ENCODE measurements around the gene C13orf42. TPM values are rescaled to one million over a fixed set of nuclear protein-coding genes. Genes with fewer than 3 reads are reported as not detected.

Gene C13orf42
- total RNA-seq, 5 donors from 2014 or later (not counting 1 experiment from before 2014, with no cell fraction given): not detected

DNA sequence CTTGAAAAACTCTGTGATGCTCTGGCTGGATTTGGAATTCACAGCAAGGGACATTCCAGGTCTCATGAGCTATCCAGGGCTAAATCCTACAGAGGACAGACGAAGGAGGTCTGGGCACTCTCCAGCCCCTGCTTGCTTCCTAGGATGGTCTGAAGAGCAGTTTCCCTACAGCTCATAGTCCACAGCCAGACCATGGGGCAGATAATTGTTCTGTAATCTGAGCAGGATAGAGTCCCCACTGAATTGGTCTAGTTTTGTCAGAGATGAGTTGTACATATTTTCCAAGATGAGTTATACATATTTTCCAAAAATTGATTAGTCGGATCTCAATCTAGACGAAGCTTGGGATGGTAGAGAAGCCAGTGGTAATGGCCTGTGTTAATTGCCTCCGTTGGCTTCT is 75.6 kb downstream of the C13orf42 start:
- ATAC-seq (replicated peaks in 1 of 4) (no peak), DNase-seq (no peak)
- POLR2A ChIA-PET: interaction anchor here in 1 of 2 donors (0.5 kb wide), 1 partner anchor 11 kb away, joined by 3 read pairs; no protein-coding TSS in a partner anchor
- Histone ChIP-seq H3K36me3 (ENCODE audit: control insufficient read depth in 2 of 2, extremely low read depth in 1 of 2, insufficient read depth in 1 of 2, low read length in 1 of 2) (no peaks in the 10 kb centered on the region), H3K9me3 (no peaks in the 10 kb centered on the region), H3K4me3 (ENCODE audit: control insufficient read depth in 1 of 2, extremely low read depth in 1 of 2, low read length in 1 of 2) (no peak overlapping the region), H3K27me3 (replicated peaks in 1 of 2; ENCODE audit: control insufficient read depth in 2 of 2, extremely low read depth in 1 of 2, insufficient read depth in 2 of 2, low read length in 1 of 2) (peaks cover 0 to 2% of the 10 kb centered on the region in 2 experiments), H3K4me1 (ENCODE audit: control insufficient read depth in 1 of 2, extremely low read depth in 1 of 2, insufficient read depth in 2 of 2, low read length in 2 of 2) (no peaks in the 10 kb centered on the region), H3K27ac (ENCODE audit: low read length) (no peak overlapping the region)
- no peak overlapping the region for H3K4me3 Mint-ChIP-seq
- WGBS (ENCODE audit: insufficient coverage): 60% methylated on average over 1 of the region's 4 CpGs
- no peak overlapping the region for H3K27ac Mint-ChIP-seq
- no peaks in the 10 kb centered on the region for H3K27me3 Mint-ChIP-seq
- CTCF ChIA-PET: no interaction called here
- H3K9me3 Mint-ChIP-seq: no peaks in the 10 kb centered on the region
- H3K4me1 Mint-ChIP-seq: peaks cover 0 to 8% (median 0%) of the 10 kb centered on the region in 3 donors
- H3K36me3 Mint-ChIP-seq: no peaks in the 10 kb centered on the region

DNA sequence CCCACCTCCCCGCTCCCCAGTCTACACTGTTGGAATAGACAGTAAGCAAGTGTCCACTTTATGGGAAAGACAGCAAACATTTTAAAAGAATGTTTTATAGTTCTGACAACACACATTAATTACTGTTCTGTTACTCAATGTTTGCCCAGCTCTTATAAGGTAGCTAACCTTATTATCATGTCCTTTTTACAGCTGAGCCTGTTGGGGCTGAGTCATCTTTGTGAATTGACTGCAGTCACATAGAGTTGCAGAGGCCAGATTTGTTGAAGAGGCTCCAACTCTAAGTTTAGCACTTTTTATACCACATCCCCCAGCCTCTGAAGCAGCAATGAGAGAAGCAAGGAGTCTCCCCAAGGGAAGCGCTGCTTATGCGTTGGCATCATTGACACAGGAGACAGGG is 76.2 kb downstream of the C13orf42 start:
- Mint-ChIP-seq H3K27ac (no peak overlapping the region), H3K4me1 (peaks cover 0 to 8% (median 0%) of the 10 kb centered on the region in 3 donors), H3K27me3 (no peaks in the 10 kb centered on the region), H3K4me3 (no peak overlapping the region), H3K9me3 (no peaks in the 10 kb centered on the region), H3K36me3 (no peaks in the 10 kb centered on the region)
- no peak for ATAC-seq (replicated peaks in 1 of 4)
- CTCF ChIA-PET: no interaction called here
- WGBS (ENCODE audit: insufficient coverage): 100% methylated on average over 2 of the region's 3 CpGs
- H3K4me3 ChIP-seq (ENCODE audit: control insufficient read depth in 1 of 2, extremely low read depth in 1 of 2, low read length in 1 of 2): no peak overlapping the region
- H3K36me3 ChIP-seq (ENCODE audit: control insufficient read depth in 2 of 2, extremely low read depth in 1 of 2, insufficient read depth in 1 of 2, low read length in 1 of 2): no peaks in the 10 kb centered on the region
- H3K9me3 ChIP-seq: no peaks in the 10 kb centered on the region
- peaks cover 0 to 2% of the 10 kb centered on the region in 2 experiments for H3K27me3 ChIP-seq (replicated peaks in 1 of 2; ENCODE audit: control insufficient read depth in 2 of 2, extremely low read depth in 1 of 2, insufficient read depth in 2 of 2, low read length in 1 of 2)
- no peak overlapping the region for H3K27ac ChIP-seq (ENCODE audit: low read length)
- H3K4me1 ChIP-seq (ENCODE audit: control insufficient read depth in 1 of 2, extremely low read depth in 1 of 2, insufficient read depth in 2 of 2, low read length in 2 of 2): no peaks in the 10 kb centered on the region
- POLR2A ChIA-PET: interaction anchor here in 1 of 2 donors (0.5 kb wide), 1 partner anchor 11 kb away, joined by 3 read pairs; no protein-coding TSS in a partner anchor
- DNase-seq: no peak

DNA sequence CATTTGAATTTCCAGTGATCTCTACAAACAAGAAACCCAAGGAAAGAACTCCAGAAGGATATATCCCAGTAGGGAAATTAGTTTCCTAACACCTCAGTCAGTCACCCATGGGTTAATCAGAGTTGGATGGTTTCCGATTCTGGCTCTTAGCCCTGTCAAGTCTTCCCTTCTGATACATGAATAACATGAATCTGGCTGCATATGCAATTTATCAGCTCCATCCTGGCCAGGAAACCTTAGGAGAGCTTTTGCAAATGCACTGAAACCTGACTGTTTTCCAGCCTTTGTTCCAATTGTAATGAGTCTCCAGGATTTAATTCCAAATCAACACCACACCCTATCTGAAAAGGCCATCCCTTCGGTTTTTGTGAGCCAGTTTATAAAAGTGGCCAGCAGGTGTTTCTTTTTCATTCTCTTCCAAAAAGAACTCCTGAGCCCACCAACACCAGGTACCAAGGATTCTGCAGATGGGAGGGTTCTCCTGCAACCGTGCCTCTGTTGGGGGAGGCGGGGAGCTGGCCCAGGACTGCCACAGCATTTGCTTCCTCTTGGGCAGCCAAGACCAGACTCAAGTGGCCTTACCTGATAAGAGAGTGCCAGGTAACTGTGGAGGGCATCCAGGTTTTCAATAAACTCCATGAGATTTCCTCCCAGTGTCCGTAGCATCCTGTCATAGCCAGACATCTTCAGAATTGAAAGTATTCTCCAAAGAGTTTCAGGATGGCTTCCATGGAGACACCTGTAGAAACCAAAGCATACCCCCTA is 77.5 kb downstream of the C13orf42 start:
- ATAC-seq (replicated peaks in 1 of 4): no peak
- Mint-ChIP-seq H3K27ac (no peak overlapping the region), H3K4me3 (no peak overlapping the region), H3K9me3 (no peaks in the 10 kb centered on the region), H3K27me3 (no peaks in the 10 kb centered on the region), H3K36me3 (no peaks in the 10 kb centered on the region), H3K4me1 (peaks cover 0 to 8% (median 0%) of the 10 kb centered on the region in 3 donors)
- H3K27me3 ChIP-seq (replicated peaks in 1 of 2; ENCODE audit: control insufficient read depth in 2 of 2, extremely low read depth in 1 of 2, insufficient read depth in 2 of 2, low read length in 1 of 2): peaks cover 0 to 2% of the 10 kb centered on the region in 2 experiments
- ChIA-PET POLR2A (no interaction called here), CTCF (no interaction called here)
- no peaks in the 10 kb centered on the region for H3K4me1 ChIP-seq (ENCODE audit: control insufficient read depth in 1 of 2, extremely low read depth in 1 of 2, insufficient read depth in 2 of 2, low read length in 2 of 2)
- H3K36me3 ChIP-seq (ENCODE audit: control insufficient read depth in 2 of 2, extremely low read depth in 1 of 2, insufficient read depth in 1 of 2, low read length in 1 of 2): no peaks in the 10 kb centered on the region
- no peak overlapping the region for H3K27ac ChIP-seq (ENCODE audit: low read length)
- H3K9me3 ChIP-seq: no peaks in the 10 kb centered on the region
- H3K4me3 ChIP-seq (ENCODE audit: control insufficient read depth in 1 of 2, extremely low read depth in 1 of 2, low read length in 1 of 2): no peak overlapping the region
- 100% methylated on average over 1 of the region's 5 CpGs for WGBS (ENCODE audit: insufficient coverage)
- no peak for DNase-seq

DNA sequence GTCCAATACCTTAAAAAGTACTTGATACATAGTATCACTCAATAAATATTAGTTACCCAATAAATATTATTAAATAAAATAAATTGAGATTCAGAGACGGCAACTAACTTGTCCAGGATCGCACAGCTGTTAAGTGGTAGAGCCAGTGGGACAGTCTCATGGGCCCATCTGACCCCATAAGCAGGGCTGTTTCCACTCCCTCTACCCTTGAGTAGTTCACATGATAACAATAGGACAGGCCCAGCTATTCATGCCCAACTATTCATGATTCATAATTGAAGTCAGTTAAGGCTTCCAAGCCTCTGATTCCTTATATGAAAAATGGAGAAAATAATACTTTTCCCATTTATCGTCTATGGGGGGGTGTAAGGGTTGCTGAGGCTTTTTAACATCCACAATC is 78.2 kb downstream of the C13orf42 start:
- no peak for ATAC-seq (replicated peaks in 1 of 4)
- H3K27me3 ChIP-seq (replicated peaks in 1 of 2; ENCODE audit: control insufficient read depth in 2 of 2, extremely low read depth in 1 of 2, insufficient read depth in 2 of 2, low read length in 1 of 2): peaks cover 0 to 2% of the 10 kb centered on the region in 2 experiments
- Mint-ChIP-seq H3K4me1 (peaks cover 0 to 8% (median 0%) of the 10 kb centered on the region in 3 donors), H3K27ac (no peak overlapping the region), H3K9me3 (no peaks in the 10 kb centered on the region), H3K27me3 (peaks cover 0 to 4% of the 10 kb centered on the region in 2 donors), H3K36me3 (no peaks in the 10 kb centered on the region), H3K4me3 (no peak overlapping the region)
- H3K4me1 ChIP-seq (ENCODE audit: control insufficient read depth in 1 of 2, extremely low read depth in 1 of 2, insufficient read depth in 2 of 2, low read length in 2 of 2): no peaks in the 10 kb centered on the region
- WGBS (ENCODE audit: insufficient coverage): no CpG with 5 or more reads among the region's 3 CpGs
- H3K27ac ChIP-seq (ENCODE audit: low read length): no peak overlapping the region
- CTCF ChIA-PET: no interaction called here
- no peak overlapping the region for H3K4me3 ChIP-seq (ENCODE audit: control insufficient read depth in 1 of 2, extremely low read depth in 1 of 2, low read length in 1 of 2)
- no peak for DNase-seq
- no peaks in the 10 kb centered on the region for H3K9me3 ChIP-seq
- no peaks in the 10 kb centered on the region for H3K36me3 ChIP-seq (ENCODE audit: control insufficient read depth in 2 of 2, extremely low read depth in 1 of 2, insufficient read depth in 1 of 2, low read length in 1 of 2)
- POLR2A ChIA-PET: no interaction called here

Other genes with a start within 250 kb of the C13orf42 start
- 10 to 100 TPM; 60.5 to 90.2 (median 68.6) TPM for gene RNASEH2B, start 201.5 kb downstream of the C13orf42 start, total RNA-seq
- gene FAM124A, start 111.1 kb upstream of the C13orf42 start, total RNA-seq: under 1 TPM in 1 of 5 donors, not detected in 4; 0.09 TPM
- not detected for gene SERPINE3, start 228.4 kb upstream of the C13orf42 start, total RNA-seq

Measured in T-cell (primary cell).